Cardiac fibroblast (primary cell): ENCODE measurements around the gene KCNE3.
A peak's percentile ranks its signal among the peaks of the same experiment; 100 is the strongest.

ENCODE experiments used
- DNase-seq, 2 donors: peaks; one replicate each; pipeline versions ENCODE4 v3.0.0 to v3.0.0-alpha.2; 2010; ENCODE audit warnings: low read depth in 2 of 2
- H3K4me3 ChIP-seq, 2 donors: replicated peaks in 1 of 2; 1 replicate in 1 of 2; 2 replicates in 1 of 2; pipeline ENCODE4 v1.5.1; 2011; ENCODE audit warnings: low read depth in 2 of 2, low read length in 2 of 2, mild to moderate bottlenecking in 2 of 2, moderate library complexity in 1 of 2
- CTCF ChIP-seq: IDR thresholded peaks from one replicate; pipeline ENCODE4 v1.5.1; 2011; ENCODE audit warnings: low read depth, mild to moderate bottlenecking, low read length, inconsistent platforms

Gene KCNE3

GRCh38 chr11:74464746-74465145 is 2.6 kb downstream of the KCNE3 start:
- H3K4me3 ChIP-seq = no peak overlapping the region
- TF ChIP-seq CTCF = no peak
- no peak for DNase-seq

GRCh38 chr11:74463216-74463615 is 4.1 kb downstream of the KCNE3 start:
- no peak for DNase-seq
- H3K4me3 ChIP-seq = no peak overlapping the region

GRCh38 chr11:74462631-74463030 is 4.7 kb downstream of the KCNE3 start:
- H3K4me3 ChIP-seq = no peak overlapping the region
- no peak for TF ChIP-seq CTCF
- no peak for DNase-seq

More at GRCh38 chr11:74463216-74463615, 4.1 kb downstream of the KCNE3 start:
- no peak for TF ChIP-seq CTCF

- peak; percentile 46 to 83 for DNase-seq
- H3K4me3 ChIP-seq = peak overlapping the region; percentile 12 to 32
- TF ChIP-seq CTCF = no peak
Measured at GRCh38 chr11:74462009-74462408, 5.3 kb downstream of the KCNE3 start.

GRCh38 chr11:74460481-74461154 is 6.7 kb downstream of the KCNE3 start:
- DNase-seq = peak; percentile 55 to 83
- no peak overlapping the region for H3K4me3 ChIP-seq
- no peak for TF ChIP-seq CTCF

- DNase-seq = no peak
- no peak for TF ChIP-seq CTCF
- H3K4me3 ChIP-seq = no peak overlapping the region
Measured at GRCh38 chr11:74460065-74460464, 7.3 kb downstream of the KCNE3 start.

- no peak overlapping the region for H3K4me3 ChIP-seq
- DNase-seq = no peak
- no peak for TF ChIP-seq CTCF
Measured at GRCh38 chr11:74459584-74459983, 7.8 kb downstream of the KCNE3 start.
